HG03064 (cell line): Measurements from ENCODE around the gene FOXO6.

Source experiments
- ATAC-seq: cut with Tn5 transposase; IDR thresholded peaks from one replicate; pipeline ENCODE4 v1.9.1; 2021; ENCODE audit warnings: low read depth; ENCODE audit not compliant: unreplicated experiment

Gene FOXO6

GRCh38 chr1:41349361-41350054 is 11.7 kb upstream of the FOXO6 start:
- ATAC-seq = no peak

GRCh38 chr1:41350055-41350378 is 11.2 kb upstream of the FOXO6 start:
- ATAC-seq = no peak

GRCh38 chr1:41351262-41352151 is 9.7 kb upstream of the FOXO6 start:
- ATAC-seq = no peak

GRCh38 chr1:41353744-41354143 is 7.5 kb upstream of the FOXO6 start:
- ATAC-seq = no peak

- ATAC-seq = no peak
Measured at GRCh38 chr1:41354956-41355355, 6.3 kb upstream of the FOXO6 start.

GRCh38 chr1:41355356-41355755 is 5.9 kb upstream of the FOXO6 start:
- no peak for ATAC-seq

- ATAC-seq = no peak
Measured at GRCh38 chr1:41355761-41356160, 5.5 kb upstream of the FOXO6 start.

GRCh38 chr1:41356752-41357151 is 4.5 kb upstream of the FOXO6 start:
- no peak for ATAC-seq

GRCh38 chr1:41357451-41358101 is 3.7 kb upstream of the FOXO6 start:
- no peak for ATAC-seq

- no peak for ATAC-seq
Measured at GRCh38 chr1:41358131-41359021, 2.9 kb upstream of the FOXO6 start.

GRCh38 chr1:41359211-41360073 is 1.8 kb upstream of the FOXO6 start:
- no peak for ATAC-seq

- ATAC-seq = no peak
Measured at GRCh38 chr1:41360074-41360785, 1.0 kb upstream of the FOXO6 start.

- peak; percentile 18 for ATAC-seq
Measured at GRCh38 chr1:41361495-41362356, 492 bp downstream of the FOXO6 start.

GRCh38 chr1:41362357-41362721 is 1.1 kb downstream of the FOXO6 start:
- ATAC-seq = no peak

- no peak for ATAC-seq
Measured at GRCh38 chr1:41362749-41363590, 1.7 kb downstream of the FOXO6 start.

- no peak for ATAC-seq
Measured at GRCh38 chr1:41363591-41364320, 2.5 kb downstream of the FOXO6 start.
